Measurements from ENCODE around the gene KCNG2. TPM values are rescaled to one million over a fixed set of nuclear protein-coding genes. Genes with fewer than 3 reads are reported as not detected.

Gene KCNG2
- total and polyA plus RNA-seq, 2 of the 8 experiments (the other 6 are each of a cell fraction or from before 2014, with no cell fraction given): 0.19 to 0.74 TPM

DNA sequence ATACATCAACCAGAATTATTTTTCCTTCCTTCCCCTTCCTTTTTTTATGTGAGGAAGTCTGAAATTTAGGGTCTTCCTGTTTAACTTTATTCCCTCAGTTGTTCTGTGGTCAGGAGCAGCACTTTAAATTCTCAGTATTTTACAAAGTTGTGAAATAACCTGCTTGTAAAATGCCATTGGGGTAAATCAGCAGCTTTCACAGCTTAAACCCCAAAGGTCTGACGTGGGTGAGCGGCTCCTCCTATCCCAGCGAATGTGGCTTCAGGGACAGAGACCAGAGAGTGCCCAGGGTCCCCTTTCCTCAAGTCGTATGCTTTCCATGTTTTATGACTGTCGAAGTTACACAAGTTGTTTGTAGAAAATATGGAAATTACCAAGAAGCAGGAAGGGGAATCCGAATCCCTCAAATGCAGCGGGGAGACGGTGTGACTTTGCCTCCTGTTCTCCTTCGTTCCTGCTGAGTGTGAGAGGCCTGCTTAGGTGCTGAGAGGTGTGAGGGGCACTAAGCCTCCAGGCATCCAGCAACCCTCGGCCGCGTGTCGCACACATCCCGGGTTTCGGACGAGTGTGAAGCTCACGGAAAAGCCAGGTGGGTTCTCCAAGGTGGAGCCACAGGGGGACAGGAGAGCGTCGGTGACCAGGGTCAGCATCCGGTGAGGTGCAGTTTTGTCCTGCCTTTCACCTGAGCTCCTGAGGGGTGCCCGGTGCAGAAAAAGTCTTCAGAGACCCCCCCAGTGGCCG lies 10.8 kb upstream of the KCNG2 start (continued):
- TF ChIP-seq, protein P1, sequence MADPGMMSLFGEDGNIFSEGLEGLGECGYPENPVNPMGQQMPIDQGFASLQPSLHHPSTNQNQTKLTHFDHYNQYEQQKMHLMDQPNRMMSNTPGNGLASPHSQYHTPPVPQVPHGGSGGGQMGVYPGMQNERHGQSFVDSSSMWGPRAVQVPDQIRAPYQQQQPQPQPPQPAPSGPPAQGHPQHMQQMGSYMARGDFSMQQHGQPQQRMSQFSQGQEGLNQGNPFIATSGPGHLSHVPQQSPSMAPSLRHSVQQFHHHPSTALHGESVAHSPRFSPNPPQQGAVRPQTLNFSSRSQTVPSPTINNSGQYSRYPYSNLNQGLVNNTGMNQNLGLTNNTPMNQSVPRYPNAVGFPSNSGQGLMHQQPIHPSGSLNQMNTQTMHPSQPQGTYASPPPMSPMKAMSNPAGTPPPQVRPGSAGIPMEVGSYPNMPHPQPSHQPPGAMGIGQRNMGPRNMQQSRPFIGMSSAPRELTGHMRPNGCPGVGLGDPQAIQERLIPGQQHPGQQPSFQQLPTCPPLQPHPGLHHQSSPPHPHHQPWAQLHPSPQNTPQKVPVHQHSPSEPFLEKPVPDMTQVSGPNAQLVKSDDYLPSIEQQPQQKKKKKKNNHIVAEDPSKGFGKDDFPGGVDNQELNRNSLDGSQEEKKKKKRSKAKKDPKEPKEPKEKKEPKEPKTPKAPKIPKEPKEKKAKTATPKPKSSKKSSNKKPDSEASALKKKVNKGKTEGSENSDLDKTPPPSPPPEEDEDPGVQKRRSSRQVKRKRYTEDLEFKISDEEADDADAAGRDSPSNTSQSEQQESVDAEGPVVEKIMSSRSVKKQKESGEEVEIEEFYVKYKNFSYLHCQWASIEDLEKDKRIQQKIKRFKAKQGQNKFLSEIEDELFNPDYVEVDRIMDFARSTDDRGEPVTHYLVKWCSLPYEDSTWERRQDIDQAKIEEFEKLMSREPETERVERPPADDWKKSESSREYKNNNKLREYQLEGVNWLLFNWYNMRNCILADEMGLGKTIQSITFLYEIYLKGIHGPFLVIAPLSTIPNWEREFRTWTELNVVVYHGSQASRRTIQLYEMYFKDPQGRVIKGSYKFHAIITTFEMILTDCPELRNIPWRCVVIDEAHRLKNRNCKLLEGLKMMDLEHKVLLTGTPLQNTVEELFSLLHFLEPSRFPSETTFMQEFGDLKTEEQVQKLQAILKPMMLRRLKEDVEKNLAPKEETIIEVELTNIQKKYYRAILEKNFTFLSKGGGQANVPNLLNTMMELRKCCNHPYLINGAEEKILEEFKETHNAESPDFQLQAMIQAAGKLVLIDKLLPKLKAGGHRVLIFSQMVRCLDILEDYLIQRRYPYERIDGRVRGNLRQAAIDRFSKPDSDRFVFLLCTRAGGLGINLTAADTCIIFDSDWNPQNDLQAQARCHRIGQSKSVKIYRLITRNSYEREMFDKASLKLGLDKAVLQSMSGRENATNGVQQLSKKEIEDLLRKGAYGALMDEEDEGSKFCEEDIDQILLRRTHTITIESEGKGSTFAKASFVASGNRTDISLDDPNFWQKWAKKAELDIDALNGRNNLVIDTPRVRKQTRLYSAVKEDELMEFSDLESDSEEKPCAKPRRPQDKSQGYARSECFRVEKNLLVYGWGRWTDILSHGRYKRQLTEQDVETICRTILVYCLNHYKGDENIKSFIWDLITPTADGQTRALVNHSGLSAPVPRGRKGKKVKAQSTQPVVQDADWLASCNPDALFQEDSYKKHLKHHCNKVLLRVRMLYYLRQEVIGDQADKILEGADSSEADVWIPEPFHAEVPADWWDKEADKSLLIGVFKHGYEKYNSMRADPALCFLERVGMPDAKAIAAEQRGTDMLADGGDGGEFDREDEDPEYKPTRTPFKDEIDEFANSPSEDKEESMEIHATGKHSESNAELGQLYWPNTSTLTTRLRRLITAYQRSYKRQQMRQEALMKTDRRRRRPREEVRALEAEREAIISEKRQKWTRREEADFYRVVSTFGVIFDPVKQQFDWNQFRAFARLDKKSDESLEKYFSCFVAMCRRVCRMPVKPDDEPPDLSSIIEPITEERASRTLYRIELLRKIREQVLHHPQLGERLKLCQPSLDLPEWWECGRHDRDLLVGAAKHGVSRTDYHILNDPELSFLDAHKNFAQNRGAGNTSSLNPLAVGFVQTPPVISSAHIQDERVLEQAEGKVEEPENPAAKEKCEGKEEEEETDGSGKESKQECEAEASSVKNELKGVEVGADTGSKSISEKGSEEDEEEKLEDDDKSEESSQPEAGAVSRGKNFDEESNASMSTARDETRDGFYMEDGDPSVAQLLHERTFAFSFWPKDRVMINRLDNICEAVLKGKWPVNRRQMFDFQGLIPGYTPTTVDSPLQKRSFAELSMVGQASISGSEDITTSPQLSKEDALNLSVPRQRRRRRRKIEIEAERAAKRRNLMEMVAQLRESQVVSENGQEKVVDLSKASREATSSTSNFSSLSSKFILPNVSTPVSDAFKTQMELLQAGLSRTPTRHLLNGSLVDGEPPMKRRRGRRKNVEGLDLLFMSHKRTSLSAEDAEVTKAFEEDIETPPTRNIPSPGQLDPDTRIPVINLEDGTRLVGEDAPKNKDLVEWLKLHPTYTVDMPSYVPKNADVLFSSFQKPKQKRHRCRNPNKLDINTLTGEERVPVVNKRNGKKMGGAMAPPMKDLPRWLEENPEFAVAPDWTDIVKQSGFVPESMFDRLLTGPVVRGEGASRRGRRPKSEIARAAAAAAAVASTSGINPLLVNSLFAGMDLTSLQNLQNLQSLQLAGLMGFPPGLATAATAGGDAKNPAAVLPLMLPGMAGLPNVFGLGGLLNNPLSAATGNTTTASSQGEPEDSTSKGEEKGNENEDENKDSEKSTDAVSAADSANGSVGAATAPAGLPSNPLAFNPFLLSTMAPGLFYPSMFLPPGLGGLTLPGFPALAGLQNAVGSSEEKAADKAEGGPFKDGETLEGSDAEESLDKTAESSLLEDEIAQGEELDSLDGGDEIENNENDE (IDR thresholded peaks at IDR 0.05; ENCODE audit: insufficient replicate concordance, low read length): no peak
- no peak for TF ChIP-seq SRF (IDR thresholded peaks at IDR 0.05; ENCODE audit: low read depth, low read length)
- TF ChIP-seq CEBPB (IDR thresholded peaks at IDR 0.05; ENCODE audit: low read depth, low read length): no peak
- TF ChIP-seq, protein P2, sequence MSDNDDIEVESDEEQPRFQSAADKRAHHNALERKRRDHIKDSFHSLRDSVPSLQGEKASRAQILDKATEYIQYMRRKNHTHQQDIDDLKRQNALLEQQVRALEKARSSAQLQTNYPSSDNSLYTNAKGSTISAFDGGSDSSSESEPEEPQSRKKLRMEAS (IDR thresholded peaks at IDR 0.05): 0 out of 2 replicates have a peak, but pooled peaks have one; percentile 14
- TF ChIP-seq POLR2AphosphoS5 (IDR thresholded peaks at IDR 0.05; ENCODE audit: low read depth, low read length): no peak
- no peak for TF ChIP-seq CREB1 (IDR thresholded peaks at IDR 0.05)

Measured in H1 (cell line).